Mesothelial cell of epicardium (in vitro differentiated cells): ENCODE results near the gene ZBTB45. TPM values are rescaled to one million over a fixed set of nuclear protein-coding genes. Genes with fewer than 3 reads are reported as not detected.

Experiments
- DNase-seq, 2 experiments: peaks; one replicate each; pipeline ENCODE4 v3.0.0; 2021; ENCODE audit warnings: low spot score in 2 of 2; ENCODE audit not compliant: unreplicated experiment in 2 of 2
- H3K27ac Mint-ChIP-seq: 2 replicates; pipeline ENCODE4 v1.8.0; 2021; ENCODE audit warnings: mixed read lengths
- H3K27me3 Mint-ChIP-seq: 2 replicates; pipeline ENCODE4 v1.8.0; 2021; ENCODE audit warnings: low read depth, mixed read lengths
- H3K36me3 Mint-ChIP-seq: 2 replicates; pipeline ENCODE4 v1.8.0; 2021; ENCODE audit warnings: mixed read lengths
- H3K4me1 Mint-ChIP-seq: 2 replicates; pipeline ENCODE4 v1.8.0; 2021; ENCODE audit warnings: mixed read lengths
- H3K4me3 Mint-ChIP-seq: 2 replicates; pipeline ENCODE4 v1.8.0; 2021; ENCODE audit warnings: mild to moderate bottlenecking, moderate library complexity, mixed read lengths
- H3K9me3 Mint-ChIP-seq: 2 replicates; pipeline ENCODE4 v1.8.0; 2021; ENCODE audit warnings: mixed read lengths
- CTCF ChIP-seq: fragments of 200-600 bp; sonication (generic); IDR thresholded peaks from one replicate; pipeline ENCODE4 v1.5.0; 2021; ENCODE audit warnings: antibody characterized with exemption; ENCODE audit not compliant: unreplicated experiment
- total RNA-seq: library from RNA; stranded (reverse); gene quantifications from 3 replicates; pipeline ENCODE4 v1.2.1, GENCODE V29; 2021

Gene ZBTB45
- total RNA-seq, 1 donor from 2014 or later: 24.4 TPM

DNA sequence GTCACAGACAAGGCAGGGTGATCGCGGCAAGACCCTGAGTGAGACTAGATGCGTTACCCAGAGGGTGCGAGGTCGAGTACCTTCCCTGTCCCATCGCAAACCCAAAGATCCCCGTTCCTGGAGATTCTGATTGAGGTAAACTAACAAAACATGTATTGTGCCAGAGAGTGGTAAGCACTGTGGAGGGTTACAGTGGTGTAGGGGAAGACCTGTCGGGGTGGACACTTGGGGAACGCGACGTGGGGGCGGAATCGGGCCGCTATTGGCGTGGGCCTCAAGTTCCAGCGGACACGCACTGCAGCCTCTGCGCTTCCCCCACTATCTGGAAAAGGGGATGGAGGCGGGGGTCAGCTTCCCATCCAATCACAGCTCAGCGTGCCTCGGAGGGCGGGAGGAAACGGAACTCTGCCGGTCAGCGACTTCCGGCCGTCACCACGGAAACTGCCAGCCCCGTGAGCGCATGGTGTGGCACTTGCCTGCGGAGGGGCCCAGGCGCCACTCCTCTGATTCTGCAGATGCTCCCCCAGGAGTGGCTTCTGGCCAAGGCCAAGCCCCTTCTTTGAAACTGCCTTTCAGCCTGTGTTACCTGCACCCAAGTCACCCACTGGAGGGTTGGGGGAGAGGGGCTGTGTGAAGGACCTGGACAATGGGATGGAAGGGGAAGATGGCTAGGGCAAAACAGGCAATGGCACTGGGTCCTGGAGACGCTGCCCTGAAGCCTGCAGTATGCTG is 39.8 kb upstream of the ZBTB45 start:
- TF ChIP-seq CTCF: no peak
- H3K36me3 Mint-ChIP-seq: peaks cover 11% of the 10 kb centered on the region
- H3K27me3 Mint-ChIP-seq: no peaks in the 10 kb centered on the region
- H3K27ac Mint-ChIP-seq: peak overlapping the region; percentile 100
- no peaks in the 10 kb centered on the region for H3K9me3 Mint-ChIP-seq
- peak overlapping the region; percentile 96 for H3K4me3 Mint-ChIP-seq
- peaks cover 44% of the 10 kb centered on the region for H3K4me1 Mint-ChIP-seq
- peak; percentile 64 to 85 for DNase-seq

DNA sequence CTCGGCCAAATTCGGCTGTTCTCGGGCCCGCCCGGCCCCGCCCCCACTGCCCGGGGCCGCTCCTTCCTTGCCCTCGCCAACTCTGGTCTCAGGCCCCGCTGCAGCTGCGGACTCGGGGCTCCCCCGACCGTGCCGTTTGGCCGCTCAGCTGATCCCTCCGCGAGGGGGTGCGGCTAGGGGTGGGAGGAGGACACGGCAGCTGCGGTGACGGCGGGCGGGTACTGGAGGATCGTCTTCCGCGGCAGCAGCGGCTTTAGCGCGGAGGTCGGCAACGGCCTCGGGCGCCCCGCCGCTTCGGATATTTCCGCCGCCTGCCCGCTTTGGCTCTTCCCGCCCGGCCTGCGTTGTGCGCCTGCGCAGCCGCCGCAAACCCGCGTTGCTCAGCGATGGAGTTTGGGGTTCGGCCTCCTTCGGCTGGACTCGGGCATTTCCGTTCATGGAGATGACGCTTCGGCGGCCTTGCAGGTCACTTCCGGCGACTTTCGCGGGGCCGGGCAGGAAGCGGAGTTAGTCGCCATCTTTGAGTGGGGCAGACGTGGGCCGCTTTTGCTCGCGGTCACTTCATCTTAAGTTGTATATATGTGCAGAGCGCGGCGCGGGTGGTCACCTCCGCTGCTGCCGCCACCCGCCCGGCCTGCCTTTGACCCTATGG is 39.1 kb upstream of the ZBTB45 start:
- Mint-ChIP-seq H3K36me3 (peaks cover 12% of the 10 kb centered on the region), H3K27me3 (no peaks in the 10 kb centered on the region), H3K4me3 (peak overlapping the region; percentile 96), H3K4me1 (peaks cover 51% of the 10 kb centered on the region), H3K27ac (peak overlapping the region; percentile 100), H3K9me3 (no peaks in the 10 kb centered on the region)
- DNase-seq: peak; percentile 99 to 100
- TF ChIP-seq CTCF: no peak

GRCh38 chr19:58558066-58558622 is 38.5 kb upstream of the ZBTB45 start, which contains the start of gene UBE2M:
TSS of gene UBE2M (minus strand) at chr19:58558611. CDS start at chr19:58558381, 230 bp downstream.
- TF ChIP-seq CTCF: no peak

GRCh38 chr19:58557221-58558065 is 37.8 kb upstream of the ZBTB45 start:
- peak overlapping the region; percentile 94 for H3K4me3 Mint-ChIP-seq
- H3K4me1 Mint-ChIP-seq: peaks cover 54% of the 10 kb centered on the region
- H3K27me3 Mint-ChIP-seq: no peaks in the 10 kb centered on the region

More at GRCh38 chr19:58558066-58558622, 38.5 kb upstream of the ZBTB45 start, which contains the start of gene UBE2M:
- no peaks in the 10 kb centered on the region for H3K9me3 Mint-ChIP-seq
- H3K27ac Mint-ChIP-seq: peak within 1 kb of the TSS; percentile 100
- peaks cover 15% of the 10 kb centered on the region for H3K36me3 Mint-ChIP-seq
- H3K4me1 Mint-ChIP-seq: peaks cover 54% of the 10 kb centered on the region
- peak within 1 kb of the TSS; percentile 96 for H3K4me3 Mint-ChIP-seq
- no peaks in the 10 kb centered on the region for H3K27me3 Mint-ChIP-seq
- no peak for DNase-seq

More at GRCh38 chr19:58557221-58558065, 37.8 kb upstream of the ZBTB45 start:
- no peaks in the 10 kb centered on the region for H3K9me3 Mint-ChIP-seq
- H3K27ac Mint-ChIP-seq: peak overlapping the region; percentile 99
- no peak for TF ChIP-seq CTCF
- DNase-seq: no peak
- H3K36me3 Mint-ChIP-seq: peaks cover 20% of the 10 kb centered on the region
